AG20443 (cell line): ENCODE data around the gene LTBP4.
A peak's percentile ranks its signal among the peaks of the same experiment; 100 is the strongest.
"Not testable (repeated sequence)": the region's sequence is repeated elsewhere in the genome, so short reads cannot be mapped to it uniquely, and the experiment has no call there.

Source experiments
- DNase-seq: peaks from one replicate; pipeline ENCODE4 v3.0.0; 2012; ENCODE audit warnings: low spot score, mixed read lengths

LTBP4 gene

GRCh38 chr19:40575326-40575725, 25.8 kb upstream of the LTBP4 start:
- DNase-seq: no peak

- no peak for DNase-seq
Measured at GRCh38 chr19:40576151-40576584, 25.0 kb upstream of the LTBP4 start.

- DNase-seq: peak; percentile 99
Measured at GRCh38 chr19:40576585-40577451, 24.4 kb upstream of the LTBP4 start, which contains the start of gene SHKBP1. Gene SHKBP1 (plus strand): TSS chr19:40576873. CDS start chr19:40576900, 27 bp downstream.

GRCh38 chr19:40578442-40578908, 22.7 kb upstream of the LTBP4 start:
- DNase-seq: no peak

- no peak for DNase-seq
Measured at GRCh38 chr19:40580619-40581018, 20.6 kb upstream of the LTBP4 start.

GRCh38 chr19:40581531-40581930, 19.6 kb upstream of the LTBP4 start:
- no peak for DNase-seq

- no peak for DNase-seq
Measured at GRCh38 chr19:40582467-40582866, 18.7 kb upstream of the LTBP4 start.

- DNase-seq: no peak
Measured at GRCh38 chr19:40583283-40583682, 17.9 kb upstream of the LTBP4 start.

GRCh38 chr19:40584007-40584406, 17.2 kb upstream of the LTBP4 start:
- no peak for DNase-seq

GRCh38 chr19:40585241-40585981, 15.8 kb upstream of the LTBP4 start:
- no peak for DNase-seq

- no peak for DNase-seq
Measured at GRCh38 chr19:40585982-40586422, 15.2 kb upstream of the LTBP4 start.

- no peak for DNase-seq
Measured at GRCh38 chr19:40586611-40587010, 14.6 kb upstream of the LTBP4 start.

- peak; percentile 22 for DNase-seq
Measured at GRCh38 chr19:40588110-40588854, 12.9 kb upstream of the LTBP4 start.

- DNase-seq: no peak
Measured at GRCh38 chr19:40588926-40589569, 12.1 kb upstream of the LTBP4 start.

- no peak for DNase-seq
Measured at GRCh38 chr19:40589591-40590429, 11.4 kb upstream of the LTBP4 start.

GRCh38 chr19:40590464-40591265, 10.5 kb upstream of the LTBP4 start:
- DNase-seq: no peak

- DNase-seq: not testable (repeated sequence)
Measured at GRCh38 chr19:40591724-40592123, 9.4 kb upstream of the LTBP4 start.

GRCh38 chr19:40592170-40592569, 9.0 kb upstream of the LTBP4 start:
- DNase-seq: peak; percentile 29

- DNase-seq: peak; percentile 40
Measured at GRCh38 chr19:40594255-40594654, 6.9 kb upstream of the LTBP4 start.

- peak; percentile 67 for DNase-seq
Measured at GRCh38 chr19:40594657-40595091, 6.5 kb upstream of the LTBP4 start.
